Activated CD4-positive, alpha-beta T cell treated with anti-CD3 and anti-CD28 coated beads, Interleukin-2, amount 10 ng/mL, durations not matched to agents 24 days and 14 days (primary cell): Measurements from ENCODE around the gene NLRX1. TPM values are rescaled to one million over a fixed set of nuclear protein-coding genes. Genes with fewer than 3 reads are reported as not detected.
"Not testable (repeated sequence)": the region's sequence is repeated elsewhere in the genome, so short reads cannot be mapped to it uniquely, and the experiment has no call there.

Experiments
- DNase-seq: peaks from one replicate; pipeline ENCODE4 v3.0.0; 2022
- H3K27ac Mint-ChIP-seq: one replicate; pipeline ENCODE4 v1.8.0; 2022; ENCODE audit warnings: mild to moderate bottlenecking, mixed read lengths
- H3K27me3 Mint-ChIP-seq: one replicate; pipeline ENCODE4 v1.8.0; 2022; ENCODE audit warnings: mixed read lengths
- H3K36me3 Mint-ChIP-seq: one replicate; pipeline ENCODE4 v1.8.0; 2022; ENCODE audit warnings: low read depth, mild to moderate bottlenecking, mixed read lengths
- H3K4me1 Mint-ChIP-seq: one replicate; pipeline ENCODE4 v1.8.0; 2021; ENCODE audit warnings: mixed read lengths
- H3K4me3 Mint-ChIP-seq: one replicate; pipeline ENCODE4 v1.8.0; 2022; ENCODE audit warnings: mild to moderate bottlenecking, moderate library complexity, mixed read lengths
- H3K9me3 Mint-ChIP-seq: one replicate; pipeline ENCODE4 v1.8.0; 2021; ENCODE audit warnings: mixed read lengths
- intact Hi-C: fragments of 100-400 bp; cut with micrococcal nuclease; formaldehyde crosslinking; loops from one replicate; pipeline ENCODE4 v1.15.1; 2023
- total RNA-seq: library from RNA; stranded (reverse); gene quantifications from 2 replicates; pipeline ENCODE4 v1.2.3, GENCODE V29; 2022

NLRX1 gene
- total RNA-seq, 1 donor from 2014 or later: 25.0 TPM

DNA sequence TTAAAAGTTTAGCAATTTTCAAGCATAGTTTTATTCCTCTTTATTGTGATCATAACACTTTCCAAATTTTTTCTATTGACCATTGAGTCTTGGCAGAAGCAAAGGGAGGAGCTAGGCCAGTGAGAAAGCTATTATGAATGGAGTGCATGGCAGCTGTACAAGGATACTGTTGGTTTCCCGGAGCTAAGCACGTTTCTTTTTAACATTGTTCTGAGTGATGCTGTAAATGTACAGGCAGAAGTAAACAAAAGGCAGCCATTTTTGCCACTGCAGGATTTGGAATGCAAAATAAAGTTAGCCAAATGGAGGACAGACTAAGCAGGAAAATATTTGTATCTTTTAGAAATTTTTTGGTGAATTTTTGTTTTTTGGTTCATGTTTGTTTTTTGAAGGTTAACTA is 53.8 kb downstream of the NLRX1 start:
- Mint-ChIP-seq H3K36me3 (peaks cover 6% of the 10 kb centered on the region), H3K27me3 (no peaks in the 10 kb centered on the region), H3K9me3 (no peaks in the 10 kb centered on the region), H3K4me1 (peaks cover 28% of the 10 kb centered on the region), H3K4me3 (no peak overlapping the region), H3K27ac (peak overlapping the region; percentile 47)
- intact Hi-C loops: no loop called here
- DNase-seq: no peak

DNA sequence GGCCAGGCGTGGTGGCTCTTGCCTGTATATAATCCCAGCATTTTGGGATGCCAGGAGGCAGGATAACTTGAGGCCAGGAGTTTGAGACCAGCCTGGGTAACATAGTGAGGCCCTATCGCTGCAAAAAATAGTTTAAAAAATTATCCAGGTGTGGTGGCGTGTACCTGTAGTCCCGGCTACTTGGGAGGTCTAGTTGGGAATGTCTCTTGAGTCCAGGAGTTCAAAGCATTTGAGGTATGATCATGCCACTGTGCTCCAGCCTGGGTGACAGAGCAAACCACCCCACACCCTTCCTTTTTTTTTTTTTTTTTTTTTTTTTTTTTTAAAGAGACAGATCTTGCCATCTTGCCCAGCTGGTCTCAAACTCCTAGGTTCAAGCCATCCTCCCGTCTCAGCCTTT is 54.4 kb downstream of the NLRX1 start:
- no peaks in the 10 kb centered on the region for H3K9me3 Mint-ChIP-seq
- no peaks in the 10 kb centered on the region for H3K27me3 Mint-ChIP-seq
- intact Hi-C loops: no loop called here
- H3K27ac Mint-ChIP-seq: no peak overlapping the region
- peaks cover 6% of the 10 kb centered on the region for H3K36me3 Mint-ChIP-seq
- H3K4me1 Mint-ChIP-seq: peaks cover 25% of the 10 kb centered on the region
- no peak overlapping the region for H3K4me3 Mint-ChIP-seq
- DNase-seq: no peak

DNA sequence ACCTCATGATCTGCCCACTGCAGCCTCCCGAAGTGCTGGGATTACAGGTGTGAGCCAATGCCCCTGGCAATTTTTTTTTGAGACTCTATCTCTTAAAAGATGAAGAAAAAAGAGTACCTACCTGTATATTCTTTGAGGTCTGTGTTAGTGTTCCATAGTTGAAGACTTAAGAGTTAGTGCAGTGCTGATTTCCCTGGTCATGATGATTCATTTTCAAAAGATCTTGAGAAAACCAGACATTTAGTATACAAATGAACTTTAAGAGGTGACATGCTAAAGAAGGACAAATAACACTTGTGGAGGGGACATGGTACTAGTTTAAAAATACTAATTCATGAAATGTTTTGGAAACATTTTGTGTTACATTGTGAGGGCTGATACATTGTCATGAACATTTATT is 55.3 kb downstream of the NLRX1 start:
- Mint-ChIP-seq H3K4me3 (no peak overlapping the region), H3K4me1 (peaks cover 25% of the 10 kb centered on the region), H3K36me3 (peaks cover 6% of the 10 kb centered on the region), H3K9me3 (no peaks in the 10 kb centered on the region), H3K27ac (peak overlapping the region; percentile 9), H3K27me3 (no peaks in the 10 kb centered on the region)
- intact Hi-C loops: no loop called here
- no peak for DNase-seq

DNA sequence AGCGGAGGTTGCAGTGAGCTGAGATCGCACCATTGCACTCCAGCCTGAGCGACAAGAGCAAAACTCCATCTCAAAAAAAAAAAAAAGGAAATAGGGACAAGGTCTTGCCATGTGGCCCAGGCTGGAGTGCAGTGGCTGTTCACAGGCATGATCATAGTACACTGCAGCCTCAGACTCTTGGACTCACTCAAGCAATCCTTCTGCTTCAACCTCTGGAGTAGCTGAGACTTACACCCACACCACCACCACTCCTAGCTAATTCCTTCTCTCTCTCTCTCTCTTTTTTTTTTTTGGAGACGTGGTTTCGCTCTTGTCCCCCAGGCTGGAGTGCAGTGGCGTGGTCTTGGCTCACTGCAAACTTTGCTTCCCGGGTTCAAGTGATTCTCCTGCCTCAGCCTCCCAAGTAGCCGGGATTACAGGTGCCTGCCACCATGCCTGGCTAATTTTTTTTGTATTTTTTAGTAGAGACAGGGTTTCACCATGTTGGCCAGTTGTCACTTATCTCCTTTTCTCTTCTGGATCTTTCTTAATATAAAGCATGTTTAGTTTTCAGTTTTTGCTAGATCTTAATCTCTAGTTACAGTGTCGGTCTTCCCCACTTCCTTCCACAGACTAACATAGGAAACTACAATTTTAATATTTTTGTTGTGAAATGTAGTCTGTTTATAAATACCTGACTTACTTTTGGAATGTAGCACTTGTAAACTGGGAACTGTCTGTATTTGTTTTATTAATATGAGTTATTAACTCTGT is 60.2 kb downstream of the NLRX1 start:
- DNase-seq, intact Hi-C loops, H3K9me3 Mint-ChIP-seq, H3K27me3 Mint-ChIP-seq: not testable (repeated sequence)
- H3K36me3 Mint-ChIP-seq: peaks cover 23% of the 10 kb centered on the region
- peak overlapping the region; percentile 51 for H3K27ac Mint-ChIP-seq
- peaks cover 32% of the 10 kb centered on the region for H3K4me1 Mint-ChIP-seq
- peak overlapping the region; percentile 54 for H3K4me3 Mint-ChIP-seq

DNA sequence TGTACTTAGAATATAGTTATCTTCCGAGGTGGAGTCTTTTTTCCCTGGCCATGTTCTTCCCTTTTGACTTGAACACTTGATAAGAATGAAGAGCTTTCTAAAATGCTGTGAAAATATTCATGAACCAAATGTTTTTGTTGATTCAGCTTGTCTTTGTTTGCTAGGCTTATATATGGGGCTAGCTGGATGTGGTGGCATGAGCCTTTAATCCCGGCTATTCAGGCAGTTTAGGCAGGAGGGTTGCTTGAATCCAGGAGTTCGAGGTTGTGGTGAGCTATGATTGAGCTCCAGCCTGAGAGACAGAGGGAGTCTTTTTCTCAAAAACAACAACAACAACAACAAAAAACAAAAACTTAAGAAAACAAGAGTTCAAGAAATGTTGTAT is 60.8 kb downstream of the NLRX1 start:
- no peak for DNase-seq
- Mint-ChIP-seq H3K27ac (peak overlapping the region; percentile 51), H3K27me3 (no peaks in the 10 kb centered on the region), H3K4me1 (peaks cover 26% of the 10 kb centered on the region), H3K9me3 (no peaks in the 10 kb centered on the region), H3K36me3 (peaks cover 23% of the 10 kb centered on the region), H3K4me3 (peak overlapping the region; percentile 54)
- intact Hi-C loops: no loop called here

DNA sequence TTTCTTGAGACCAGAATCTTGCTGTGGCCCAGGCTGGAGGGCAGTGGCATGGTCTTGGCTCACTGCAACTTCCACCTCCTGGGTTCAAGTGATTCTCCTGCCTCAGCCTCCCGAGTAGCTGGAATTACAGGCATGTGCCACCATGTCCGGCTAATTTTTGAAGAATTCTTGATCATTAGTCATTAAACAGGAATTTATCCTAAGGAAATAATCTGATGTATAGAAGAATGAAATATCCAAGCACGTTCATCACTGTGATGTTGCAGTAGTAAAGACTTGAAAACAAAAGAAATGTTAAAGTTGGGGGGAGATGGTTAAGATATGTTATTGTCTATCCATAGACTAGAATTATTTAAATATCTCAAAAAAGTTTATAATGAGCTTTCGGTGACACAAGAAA is 61.2 kb downstream of the NLRX1 start:
- Mint-ChIP-seq H3K36me3 (peaks cover 27% of the 10 kb centered on the region), H3K9me3 (no peaks in the 10 kb centered on the region), H3K4me1 (peaks cover 27% of the 10 kb centered on the region), H3K27ac (no peak overlapping the region), H3K4me3 (no peak overlapping the region), H3K27me3 (no peaks in the 10 kb centered on the region)
- DNase-seq: no peak
- intact Hi-C loops: no loop called here

Other genes with a start within 250 kb of the NLRX1 start
- gene BCL9L, start 242.8 kb upstream of the NLRX1 start, total RNA-seq: 25.1 and 28.5 TPM in 2 replicates
- gene UPK2, start 212.4 kb upstream of the NLRX1 start, total RNA-seq: not detected in 2 replicates
- not detected in 2 replicates for gene FOXR1, start 197.0 kb upstream of the NLRX1 start, total RNA-seq
- gene CENATAC, start 170.6 kb upstream of the NLRX1 start, total RNA-seq: 46.3 and 47.1 TPM in 2 replicates
- gene RPS25, start 150.4 kb upstream of the NLRX1 start, total RNA-seq: 1,641 and 1,650 TPM in 2 replicates
- 141 and 151 TPM in 2 replicates for gene TRAPPC4, start 150.0 kb upstream of the NLRX1 start, total RNA-seq
- gene SLC37A4, start 137.8 kb upstream of the NLRX1 start, total RNA-seq: 28.8 and 31.6 TPM in 2 replicates
- gene HYOU1, start 111.5 kb upstream of the NLRX1 start, total RNA-seq: 193 and 203 TPM in 2 replicates
- gene VPS11, start 100.9 kb upstream of the NLRX1 start, total RNA-seq: 20.2 and 20.9 TPM in 2 replicates
- gene HMBS, start 83.8 kb upstream of the NLRX1 start, total RNA-seq: 60.9 and 62.8 TPM in 2 replicates
- 76.1 and 79.4 TPM in 2 replicates for gene DPAGT1, start 66.9 kb upstream of the NLRX1 start, total RNA-seq
- 31.5 and 33.5 TPM in 2 replicates for gene C2CD2L, start 61.4 kb upstream of the NLRX1 start, total RNA-seq
- gene HINFP, start 47.1 kb upstream of the NLRX1 start, total RNA-seq: 34.9 and 41.4 TPM in 2 replicates
- 0.07 TPM in 1 of 2 replicates, not detected in the other for gene ABCG4, start 19.7 kb upstream of the NLRX1 start, total RNA-seq
- 0.54 and 0.58 TPM in 2 replicates for gene NHERF4, start 16.8 kb downstream of the NLRX1 start, total RNA-seq
- 36.4 and 36.5 TPM in 2 replicates for gene CBL, start 37.6 kb downstream of the NLRX1 start, total RNA-seq
- 7.5 and 8.1 TPM in 2 replicates for gene MCAM, start 148.4 kb downstream of the NLRX1 start, total RNA-seq
- 26.5 and 26.8 TPM in 2 replicates for gene RNF26, start 165.8 kb downstream of the NLRX1 start, total RNA-seq
- not detected in 2 replicates for gene C1QTNF5, start 172.2 kb downstream of the NLRX1 start, total RNA-seq
- not detected in 2 replicates for gene MFRP, start 178.0 kb downstream of the NLRX1 start, total RNA-seq
- 0.09 and 0.35 TPM in 2 replicates for gene USP2, start 213.0 kb downstream of the NLRX1 start, total RNA-seq